LNCaP clone FGC (cell line): ENCODE measurements around the gene LRP2.

Experiments
- DNase-seq: peaks from one replicate; pipeline ENCODE4 v3.0.0-alpha.2; 2011; ENCODE audit warnings: low read depth
- H3K4me3 ChIP-seq: 2 replicates; pipeline ENCODE4 v1.5.1; 2011; ENCODE audit warnings: mild to moderate bottlenecking, low read depth, low read length, control low read depth
- CTCF ChIP-seq: IDR thresholded peaks from 2 replicates; pipeline ENCODE4 v1.5.1; 2012; ENCODE audit warnings: mild to moderate bottlenecking; ENCODE audit not compliant: control insufficient read depth, insufficient read depth; ENCODE audit errors: extremely low read depth

Gene LRP2

GRCh38 chr2:169300636-169301530 is 61.5 kb downstream of the LRP2 start:
- H3K4me3 ChIP-seq: no peak overlapping the region
- no peak for TF ChIP-seq CTCF
- no peak for DNase-seq

- no peak overlapping the region for H3K4me3 ChIP-seq
- DNase-seq: no peak
- no peak for TF ChIP-seq CTCF
Measured at GRCh38 chr2:169298007-169298406, 64.3 kb downstream of the LRP2 start.

GRCh38 chr2:169294001-169294675 is 68.2 kb downstream of the LRP2 start:
- DNase-seq: no peak
- no peak overlapping the region for H3K4me3 ChIP-seq
- no peak for TF ChIP-seq CTCF

- no peak for TF ChIP-seq CTCF
- no peak for DNase-seq
- H3K4me3 ChIP-seq: no peak overlapping the region
Measured at GRCh38 chr2:169291517-169291916, 70.8 kb downstream of the LRP2 start.

- no peak overlapping the region for H3K4me3 ChIP-seq
- DNase-seq: no peak
- no peak for TF ChIP-seq CTCF
Measured at GRCh38 chr2:169290433-169290832, 71.9 kb downstream of the LRP2 start.

- H3K4me3 ChIP-seq: no peak overlapping the region
- no peak for TF ChIP-seq CTCF
- no peak for DNase-seq
Measured at GRCh38 chr2:169287666-169288065, 74.7 kb downstream of the LRP2 start.
